Gastrocnemius medialis (tissue), 4 donors: ENCODE data around the gene RNF220. TPM values are rescaled to one million over a fixed set of nuclear protein-coding genes. Genes with fewer than 3 reads are reported as not detected.

Experiments
- ATAC-seq, 2 donors: fragments of 150-250 bp; one replicate each; pipeline ENCODE4 v1.9.1; 2016
- DNase-seq, 2 donors: peaks; one replicate each; pipeline ENCODE4 v3.0.0-alpha.2; 2019
- H3K27ac ChIP-seq, 4 donors: fragments of 200-600 bp; sonication (generic); 1 replicate in 1 of 4; 2 replicates in 3 of 4; pipeline ENCODE4 v1.5.1; 2016 to 2018; ENCODE audit warnings: mild to moderate bottlenecking in 2 of 4, moderate library complexity in 1 of 4
- H3K27me3 ChIP-seq, 3 donors: fragments of 200-600 bp; sonication (generic) in 2 of 3; 1 replicate in 1 of 3; 2 replicates in 2 of 3; pipeline versions ENCODE4 v1.5.1 to v1.6.0; 2016 to 2019; ENCODE audit warnings: mild to moderate bottlenecking in 1 of 3, moderate library complexity in 1 of 3
- H3K36me3 ChIP-seq, 2 donors: fragments of 200-600 bp; sonication (generic) in 1 of 2; one replicate each; pipeline ENCODE4 v1.5.1; 2017 to 2018
- H3K4me1 ChIP-seq, 2 donors: fragments of 200-600 bp; sonication (generic) in 1 of 2; one replicate each; pipeline ENCODE4 v1.5.1; 2016 to 2017; ENCODE audit warnings: mild to moderate bottlenecking in 2 of 2
- H3K4me3 ChIP-seq, 4 donors: fragments of 200-600 bp; sonication (generic) in 3 of 4; 1 replicate in 1 of 4; 2 replicates in 3 of 4; pipeline ENCODE4 v1.5.1; 2016 to 2019; ENCODE audit warnings: mild to moderate bottlenecking in 2 of 4
- H3K9me3 ChIP-seq, 3 donors: fragments of 200-600 bp; sonication (generic) in 2 of 3; 1 replicate in 1 of 3; 2 replicates in 2 of 3; pipeline ENCODE4 v1.5.1; 2016 to 2019
- POLR2A ChIP-seq, 2 donors: fragments of 450-650 bp; IDR thresholded peaks; one replicate each; pipeline ENCODE4 v1.6.1; 2017; ENCODE audit warnings: antibody characterized with exemption in 2 of 2, mild to moderate bottlenecking in 2 of 2, moderate library complexity in 2 of 2
- in situ Hi-C, 4 donors: fragments of 200-750 bp; cut with MboI; loops; one replicate each; pipeline versions ENCODE4 v1.15.0 to v1.8.0; 2017; ENCODE audit warnings: low sequenced_read_pairs in 4 of 4
- intact Hi-C: fragments of 100-400 bp; cut with DNase I; formaldehyde crosslinking; loops from one replicate; pipeline ENCODE4 v1.15.1; 2023; ENCODE audit warnings: low total_unique reads
- total RNA-seq, 4 donors: library from RNA; depleted of rRNA; stranded (reverse); fragments of >200 nt; gene quantifications; one replicate each; pipeline versions ENCODE4 v1.1.0 to v1.2.3, GENCODE V29; 2016
- TF ChIP-seq, protein P1 (sequence below), 5 experiments: fragments of 450-650 bp in 3 of 5; fragments of 200-600 bp in 2 of 5; sonication (generic) in 2 of 5; IDR thresholded peaks in 4 of 5; conservative IDR thresholded peaks in 1 of 5; 1 replicate in 4 of 5; 2 replicates in 1 of 5; pipeline ENCODE4 v1.5.1; 2016 to 2019; ENCODE audit warnings: antibody characterized with exemption in 5 of 5, mild to moderate bottlenecking in 3 of 5, moderate library complexity in 3 of 5

RNF220 gene
- total RNA-seq, 4 donors from 2014 or later: 91.2 to 172 (median 128) TPM

DNA sequence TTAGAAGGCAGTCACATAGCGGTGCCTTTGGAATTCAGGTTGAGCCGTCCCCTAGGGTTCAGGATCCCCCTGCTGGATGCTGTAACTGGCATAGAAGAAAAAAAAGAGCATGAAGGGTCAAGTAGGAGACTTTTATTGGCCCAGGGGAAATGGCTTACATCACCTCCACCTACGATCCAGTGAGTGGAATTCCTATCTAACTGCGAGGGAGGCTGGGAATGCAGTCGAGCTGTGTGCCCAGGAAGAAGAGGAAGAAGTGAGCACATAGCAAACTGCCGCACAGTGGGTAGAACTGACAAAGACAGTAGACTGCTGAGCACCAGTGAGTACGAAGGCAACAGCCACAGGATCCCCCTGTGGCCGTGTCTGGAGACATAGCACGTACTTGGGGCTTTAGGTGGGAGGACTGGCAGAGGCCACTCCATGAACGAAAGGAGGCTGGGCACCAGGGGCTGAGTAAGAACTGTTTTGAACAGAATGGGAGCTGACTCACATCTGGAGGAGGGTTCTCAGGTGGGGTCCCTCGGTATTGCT lies 79.2 kb downstream of the RNF220 start:
- Histone ChIP-seq H3K36me3 (no peaks in the 10 kb centered on the region), H3K9me3 (no peaks in the 10 kb centered on the region), H3K4me1 (peaks cover 3 to 9% of the 10 kb centered on the region in 2 donors), H3K27me3 (no peaks in the 10 kb centered on the region), H3K4me3 (no peak overlapping the region), H3K27ac (peak overlapping the region; percentile 13 to 76 (median 72))
- intact Hi-C loops: loop anchor here (10.0 kb wide), 1 partner anchor 69 kb away; no protein-coding TSS in a partner anchor
- ATAC-seq: no peak
- no peak for DNase-seq
- TF ChIP-seq POLR2A (IDR thresholded peaks at IDR 0.05): no peak
- TF ChIP-seq, protein P1, sequence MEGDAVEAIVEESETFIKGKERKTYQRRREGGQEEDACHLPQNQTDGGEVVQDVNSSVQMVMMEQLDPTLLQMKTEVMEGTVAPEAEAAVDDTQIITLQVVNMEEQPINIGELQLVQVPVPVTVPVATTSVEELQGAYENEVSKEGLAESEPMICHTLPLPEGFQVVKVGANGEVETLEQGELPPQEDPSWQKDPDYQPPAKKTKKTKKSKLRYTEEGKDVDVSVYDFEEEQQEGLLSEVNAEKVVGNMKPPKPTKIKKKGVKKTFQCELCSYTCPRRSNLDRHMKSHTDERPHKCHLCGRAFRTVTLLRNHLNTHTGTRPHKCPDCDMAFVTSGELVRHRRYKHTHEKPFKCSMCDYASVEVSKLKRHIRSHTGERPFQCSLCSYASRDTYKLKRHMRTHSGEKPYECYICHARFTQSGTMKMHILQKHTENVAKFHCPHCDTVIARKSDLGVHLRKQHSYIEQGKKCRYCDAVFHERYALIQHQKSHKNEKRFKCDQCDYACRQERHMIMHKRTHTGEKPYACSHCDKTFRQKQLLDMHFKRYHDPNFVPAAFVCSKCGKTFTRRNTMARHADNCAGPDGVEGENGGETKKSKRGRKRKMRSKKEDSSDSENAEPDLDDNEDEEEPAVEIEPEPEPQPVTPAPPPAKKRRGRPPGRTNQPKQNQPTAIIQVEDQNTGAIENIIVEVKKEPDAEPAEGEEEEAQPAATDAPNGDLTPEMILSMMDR (IDR thresholded peaks at IDR 0.05 in 4 of 5, conservative IDR thresholded peaks at IDR 0.05 in 1 of 5): no peak
- in situ Hi-C loops: no loop called here

DNA sequence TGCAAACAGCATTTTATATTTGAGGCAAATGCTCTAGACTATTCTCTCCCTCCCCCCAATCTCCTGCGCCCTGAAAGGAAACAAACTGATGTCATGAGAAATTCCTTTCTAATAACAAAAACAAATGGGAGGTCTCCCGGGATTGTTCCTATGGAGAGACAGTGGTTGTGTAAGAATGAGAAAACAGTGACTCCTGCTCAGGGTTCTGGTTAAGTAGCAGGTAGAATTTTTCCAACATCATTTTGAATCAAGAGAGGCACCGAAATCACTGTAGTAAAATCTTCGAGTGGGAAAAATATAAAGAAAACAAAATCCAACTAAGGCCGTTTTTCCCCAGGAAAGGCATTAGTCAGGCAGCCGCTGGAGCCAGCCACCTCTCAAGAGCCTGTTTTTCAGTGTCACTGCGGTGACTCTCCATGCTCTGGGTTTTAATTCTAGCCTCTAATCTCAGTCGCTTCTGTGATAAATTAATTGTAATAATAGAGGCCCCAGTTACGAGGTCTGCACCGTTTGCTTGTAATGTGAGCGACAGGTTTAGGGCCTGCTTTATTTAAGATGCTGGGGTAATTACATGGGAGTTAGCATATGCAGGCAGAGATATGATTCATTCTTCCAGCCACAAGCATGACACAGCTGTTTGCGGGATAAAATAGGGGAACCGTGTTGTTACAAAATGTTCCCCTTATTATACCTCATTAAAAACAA lies 80.3 kb downstream of the RNF220 start:
- TF ChIP-seq, protein P1 (IDR thresholded peaks at IDR 0.05 in 4 of 5, conservative IDR thresholded peaks at IDR 0.05 in 1 of 5): no peak
- TF ChIP-seq POLR2A (IDR thresholded peaks at IDR 0.05): no peak
- intact Hi-C loops: loop anchor here (10.0 kb wide), 1 partner anchor 71 kb away; no protein-coding TSS in a partner anchor
- Histone ChIP-seq H3K4me1 (peaks cover 3 to 9% of the 10 kb centered on the region in 2 donors), H3K27ac (peak overlapping the region; percentile 46 to 76 (median 72)), H3K4me3 (peak overlapping the region in 2 of 4 donors; percentile 12 to 34), H3K27me3 (no peaks in the 10 kb centered on the region), H3K36me3 (no peaks in the 10 kb centered on the region), H3K9me3 (no peaks in the 10 kb centered on the region)
- in situ Hi-C loops: no loop called here
- ATAC-seq: peak; percentile 51 to 61
- DNase-seq: no peak

- peak overlapping the region; percentile 46 to 76 (median 72) for H3K27ac ChIP-seq
- TF ChIP-seq, protein P1 (IDR thresholded peaks at IDR 0.05 in 4 of 5, conservative IDR thresholded peaks at IDR 0.05 in 1 of 5): no peak
- TF ChIP-seq POLR2A (IDR thresholded peaks at IDR 0.05): no peak
- H3K4me3 ChIP-seq: no peak overlapping the region
- intact Hi-C loops (loop anchor here (10.0 kb wide), 1 partner anchor 71 kb away; no protein-coding TSS in a partner anchor), in situ Hi-C loops (no loop called here)
- H3K36me3 ChIP-seq: no peaks in the 10 kb centered on the region
- ATAC-seq (no peak), DNase-seq (no peak)
- H3K4me1 ChIP-seq: peaks cover 3 to 9% of the 10 kb centered on the region in 2 donors
- no peaks in the 10 kb centered on the region for H3K9me3 ChIP-seq
- no peaks in the 10 kb centered on the region for H3K27me3 ChIP-seq
Observed at GRCh38 chr1:44485934-44486460, 80.9 kb downstream of the RNF220 start.

GRCh38 chr1:44489481-44489880 lies 84.4 kb downstream of the RNF220 start:
- in situ Hi-C loops: no loop called here
- Histone ChIP-seq H3K36me3 (no peaks in the 10 kb centered on the region), H3K4me1 (peaks cover 3 to 9% of the 10 kb centered on the region in 2 donors), H3K27me3 (no peaks in the 10 kb centered on the region), H3K27ac (no peak overlapping the region), H3K9me3 (no peaks in the 10 kb centered on the region), H3K4me3 (no peak overlapping the region)
- no peak for ATAC-seq
- DNase-seq: no peak
- TF ChIP-seq, protein P1 (IDR thresholded peaks at IDR 0.05 in 4 of 5, conservative IDR thresholded peaks at IDR 0.05 in 1 of 5): no peak
- TF ChIP-seq POLR2A (IDR thresholded peaks at IDR 0.05): no peak
- intact Hi-C loops: loop anchor here (10.0 kb wide), 1 partner anchor 75 kb away; no protein-coding TSS in a partner anchor
